Occipital lobe (tissue), 2 donors: ENCODE data around the gene MCU. TPM values are rescaled to one million over a fixed set of nuclear protein-coding genes. Genes with fewer than 3 reads are reported as not detected.
"Not testable (repeated sequence)": the region's sequence is repeated elsewhere in the genome, so short reads cannot be mapped to it uniquely, and the experiment has no call there.

Source experiments
- DNase-seq: peaks from one replicate; lab custom pipeline; 2025; lab: John Stamatoyannopoulos, UW
- total RNA-seq: library from RNA; depleted of rRNA; stranded (reverse); fragments of >200 nt; gene quantifications from one replicate; pipeline ENCODE4 v1.2.3, GENCODE V29; 2014

Gene MCU
- total RNA-seq, 1 donor from 2014 or later, result 41.0 TPM

- DNase-seq, result no peak
Observed at GRCh38 chr10:72687035-72687434, 4.9 kb upstream of the MCU start.

GRCh38 chr10:72688208-72688651, 3.7 kb upstream of the MCU start:
- no peak for DNase-seq

DNA sequence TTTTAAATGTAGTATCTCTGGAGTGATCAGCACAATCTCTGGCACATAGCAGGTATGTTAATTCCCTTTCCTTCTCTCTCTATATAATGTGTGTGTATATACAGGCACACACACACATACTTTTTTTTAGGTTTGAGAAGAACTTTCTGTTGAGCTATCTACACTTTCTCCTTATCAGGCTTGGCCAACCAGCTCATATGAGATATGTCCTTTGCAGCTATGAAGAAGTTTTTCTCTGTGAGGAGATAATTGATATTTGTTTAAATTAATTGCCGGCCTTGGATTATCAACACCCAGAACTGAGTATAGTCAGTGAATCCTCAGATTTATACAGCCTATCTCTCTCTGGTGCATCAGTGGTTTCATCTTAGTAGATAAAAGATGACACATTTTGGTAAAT, 2.3 kb upstream of the MCU start:
- no peak for DNase-seq

DNA sequence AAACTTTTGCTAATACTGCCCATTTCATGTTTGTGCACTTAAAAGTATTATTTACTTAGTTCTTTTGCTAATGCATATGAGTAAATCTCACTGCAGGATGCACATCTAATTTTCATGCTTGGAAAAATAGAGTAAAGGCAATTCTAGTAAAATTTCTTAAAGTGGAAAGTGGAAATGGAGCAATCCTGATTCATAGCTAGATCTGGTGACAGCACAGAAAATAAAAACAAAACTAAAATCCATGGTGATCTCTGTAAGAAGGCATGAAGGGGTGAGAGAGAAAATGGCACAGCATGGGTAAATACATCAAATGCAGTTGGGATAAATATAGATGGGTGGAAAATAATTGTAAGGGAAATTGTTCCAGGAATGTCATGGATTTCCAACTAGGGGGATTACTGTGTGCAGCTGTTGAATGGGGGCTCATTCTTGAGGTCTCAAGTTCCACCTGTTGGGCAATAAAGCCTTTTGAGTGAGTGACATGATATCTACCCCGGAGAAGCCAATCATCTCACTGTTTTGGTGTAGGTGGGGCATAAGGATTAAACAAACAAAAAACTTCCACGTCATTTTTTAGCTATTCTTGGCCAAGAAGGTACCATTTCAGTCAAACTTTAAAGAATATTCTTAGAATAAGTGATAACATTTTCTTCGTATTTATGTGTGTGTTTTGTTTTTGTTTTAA, 1.7 kb upstream of the MCU start:
- DNase-seq, result no peak

GRCh38 chr10:72691470-72691862, 477 bp upstream of the MCU start:
- no peak for DNase-seq

DNA sequence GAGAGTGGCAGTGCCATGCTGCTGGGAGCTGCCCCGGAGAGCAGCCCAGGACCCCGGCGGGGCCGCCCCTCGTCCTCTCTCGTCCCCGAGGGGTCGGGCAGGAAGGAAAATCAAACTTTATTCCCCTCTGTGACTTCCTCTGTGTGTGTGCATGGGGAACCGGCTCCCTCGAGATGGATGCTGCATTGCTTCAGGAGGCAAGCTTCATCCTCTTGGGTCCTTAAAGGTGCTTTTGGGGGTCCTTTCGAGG, 726 bp downstream of the MCU start:
- peak; percentile 45 for DNase-seq

DNA sequence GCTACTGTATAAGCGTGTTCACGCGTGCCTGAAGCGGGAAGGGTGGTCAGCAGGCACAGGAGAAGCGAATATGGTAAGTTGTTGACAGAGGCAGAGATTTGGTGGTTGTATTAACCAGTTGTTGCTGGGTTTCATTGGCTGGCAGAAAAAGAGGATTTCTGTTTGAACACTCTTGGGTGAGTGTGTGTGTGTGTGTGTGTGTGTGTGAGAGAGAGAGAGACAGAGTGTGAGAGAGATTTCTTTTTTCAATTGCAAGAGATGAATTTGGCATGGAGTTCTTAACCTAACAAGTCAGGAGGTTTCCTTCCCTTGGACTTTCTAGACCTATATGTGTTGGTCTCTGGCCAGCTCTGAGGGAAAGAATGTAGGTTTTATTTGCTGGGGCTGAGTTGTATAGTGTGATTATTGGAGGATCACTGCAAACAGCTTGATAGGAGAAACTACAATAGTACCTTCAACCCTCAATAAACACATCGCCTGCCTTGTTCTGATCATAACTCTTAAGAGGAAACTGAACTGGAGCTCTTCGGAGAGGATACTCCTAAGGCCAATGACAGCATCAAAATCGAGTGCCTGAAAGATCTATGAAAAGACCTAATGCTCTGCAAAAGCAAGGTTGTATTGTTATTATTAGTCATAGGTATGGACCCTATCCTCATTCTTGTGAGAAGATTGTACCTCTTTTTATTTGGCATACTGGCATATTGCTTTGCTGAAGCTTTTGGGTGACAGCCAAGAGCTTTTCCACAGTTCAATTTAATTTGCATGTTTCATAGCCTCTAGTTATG, 1.2 kb downstream of the MCU start:
- no peak for DNase-seq

GRCh38 chr10:72694476-72695369, 2.8 kb downstream of the MCU start:
- DNase-seq, result no peak

GRCh38 chr10:72695496-72695895, 3.6 kb downstream of the MCU start:
- DNase-seq, result no peak

- no peak for DNase-seq
Observed at GRCh38 chr10:72697716-72698115, 5.8 kb downstream of the MCU start.

DNA sequence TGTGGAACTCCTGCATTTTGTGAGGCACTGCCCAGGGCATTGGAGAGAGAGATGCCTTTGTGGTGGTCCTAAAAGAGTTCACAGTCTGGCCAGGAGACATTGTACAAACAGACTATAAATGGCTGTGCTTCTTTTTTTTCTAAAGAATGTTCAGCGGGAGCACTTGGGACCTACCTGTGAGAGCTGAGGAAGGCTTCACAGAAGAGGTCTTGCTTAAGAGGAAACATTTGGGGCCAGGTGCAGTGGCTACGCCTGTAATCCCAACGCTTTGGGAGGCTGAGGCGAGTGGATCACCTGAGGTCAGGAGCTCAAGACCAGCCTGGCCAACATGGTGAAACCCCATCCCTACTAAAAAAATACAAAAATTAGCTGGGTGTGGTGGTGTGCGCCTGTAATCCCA, 10.5 kb downstream of the MCU start:
- DNase-seq, result not testable (repeated sequence)

GRCh38 chr10:72702868-72703581, 11.1 kb downstream of the MCU start:
- no peak for DNase-seq

DNA sequence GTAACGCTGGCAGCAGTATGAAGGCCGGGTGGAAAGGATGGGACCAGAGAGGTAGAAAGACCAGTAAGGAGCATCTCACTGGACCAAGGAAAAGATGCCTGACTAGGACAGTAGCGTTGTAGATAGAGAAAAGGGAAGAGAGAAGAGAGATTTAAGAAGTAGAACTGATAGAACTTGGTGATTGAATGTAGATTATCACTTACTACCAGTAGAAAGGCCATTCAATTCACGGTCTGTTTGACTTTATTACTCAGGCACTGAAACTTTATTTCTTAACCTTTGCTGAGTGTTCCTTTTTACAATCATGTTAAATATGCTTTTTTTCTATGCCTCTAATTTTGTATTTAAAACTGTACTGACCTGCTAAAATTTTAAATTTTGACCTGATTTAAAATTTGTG, 12.2 kb downstream of the MCU start:
- DNase-seq, result no peak

DNA sequence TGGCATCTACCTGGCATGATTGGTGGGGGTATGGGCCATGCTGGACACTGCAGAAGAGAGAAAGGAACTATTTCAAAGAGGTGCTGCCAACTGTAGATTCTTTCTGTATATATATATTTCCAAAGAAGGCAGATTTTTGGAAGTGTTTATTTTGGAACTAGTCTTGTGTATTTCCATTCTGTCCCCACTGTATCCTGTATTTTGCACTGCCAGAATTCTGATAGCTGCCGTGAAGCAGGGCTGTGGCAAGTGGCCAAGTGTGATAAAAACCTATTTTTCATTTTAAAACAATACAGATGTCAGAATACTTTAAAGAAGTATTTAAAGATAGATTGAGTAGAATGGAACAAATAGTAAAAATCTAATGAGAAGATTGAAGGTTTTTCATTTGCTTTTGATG, 17.1 kb downstream of the MCU start:
- DNase-seq, result no peak

GRCh38 chr10:72712136-72712535, 20.2 kb downstream of the MCU start:
- DNase-seq, result no peak

GRCh38 chr10:72719941-72720592, 28.1 kb downstream of the MCU start:
- DNase-seq, result no peak

DNA sequence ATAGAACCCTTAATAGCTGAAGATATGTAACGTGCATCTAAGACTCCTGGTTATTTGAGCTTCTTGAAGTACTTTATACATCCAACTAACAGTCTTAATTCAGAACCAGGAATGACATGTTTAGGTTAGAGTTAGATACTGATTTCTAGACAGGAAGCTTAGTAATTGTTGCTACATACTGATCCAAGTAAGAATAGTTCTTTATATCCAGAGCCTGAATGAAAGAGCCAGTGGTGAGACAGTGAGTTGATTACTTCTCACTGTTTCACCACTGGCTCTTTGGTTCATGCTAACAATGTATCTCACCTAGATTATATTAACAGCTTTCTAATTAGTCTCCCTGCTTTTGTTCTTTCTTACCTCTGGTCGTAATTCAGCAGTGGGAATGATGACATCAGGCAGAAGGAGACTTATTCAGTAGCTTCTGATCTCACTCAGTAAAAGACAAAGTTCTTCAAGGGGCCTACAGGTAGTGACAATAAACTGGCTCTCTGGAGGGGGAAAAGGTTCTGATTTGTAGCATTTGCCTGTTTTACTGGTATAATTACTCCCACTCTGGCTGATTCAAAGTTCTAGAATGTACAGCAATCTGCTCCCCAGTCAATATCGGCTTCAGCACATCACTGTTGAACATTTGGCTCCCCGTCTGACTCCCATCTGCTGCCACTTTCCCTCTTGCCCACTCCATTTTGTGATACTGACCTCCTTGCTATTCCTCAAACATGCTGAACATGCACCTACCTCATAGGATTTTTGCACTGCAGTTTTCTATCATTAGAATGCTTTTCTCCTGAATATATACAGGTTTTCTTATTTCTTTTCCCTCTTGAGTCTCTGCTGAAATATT, 29.1 kb downstream of the MCU start:
- no peak for DNase-seq

DNA sequence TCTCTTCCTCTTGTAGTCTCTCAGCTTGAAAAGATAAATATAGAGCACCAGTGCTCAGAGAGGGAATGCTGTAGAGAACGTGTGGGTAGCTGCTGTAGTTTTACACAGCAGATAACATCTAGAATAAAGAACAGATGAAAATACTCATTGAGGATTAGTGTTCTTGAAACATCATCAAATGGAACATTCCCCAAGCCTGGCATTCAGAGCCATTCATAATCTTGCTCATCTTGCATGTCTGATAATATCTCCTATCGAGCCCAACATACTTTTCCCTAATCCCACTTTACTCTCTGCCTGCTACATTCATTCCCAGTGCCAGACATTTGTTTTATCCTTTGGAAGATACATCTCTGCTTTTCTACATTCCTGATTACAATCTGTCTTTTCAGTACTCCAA, 35.2 kb downstream of the MCU start:
- DNase-seq, result no peak

GRCh38 chr10:72728462-72728861, 36.5 kb downstream of the MCU start:
- DNase-seq, result no peak

DNA sequence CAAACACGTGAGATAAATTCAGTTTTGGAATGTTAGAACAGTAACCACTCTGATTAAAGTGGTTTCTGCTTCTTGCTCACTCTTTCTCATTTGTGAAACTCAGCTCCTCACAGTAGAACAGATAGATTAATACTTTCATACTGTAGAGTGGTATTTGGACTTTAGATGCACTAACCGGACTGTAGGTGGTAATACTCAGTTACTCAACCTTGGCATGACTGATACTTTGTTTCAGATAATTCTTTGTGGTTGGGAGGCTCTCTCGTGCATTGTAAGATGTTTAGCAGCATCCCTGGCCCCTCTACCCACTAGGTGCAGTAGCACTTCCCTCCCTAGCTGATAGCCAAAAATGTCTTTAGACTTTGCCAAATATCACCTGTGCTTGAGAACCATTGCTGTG, 37.6 kb downstream of the MCU start:
- DNase-seq, result no peak
